Stimulated activated CD4-positive, alpha-beta T cell treated with anti-CD3 and anti-CD28 coated beads, Interleukin-1b, Interleukin-23, amount 100 ng/mL, for 4 hours (primary cell): Measurements from ENCODE around the gene IL6.
"Not testable (repeated sequence)": the region's sequence is repeated elsewhere in the genome, so short reads cannot be mapped to it uniquely, and the experiment has no call there.

Experiments used
- DNase-seq, 2 donors: peaks; one replicate each; pipeline ENCODE4 v3.0.0-alpha.2; 2020; ENCODE audit warnings: low read depth in 2 of 2

Gene IL6

GRCh38 chr7:22726907-22727713, at the start of gene IL6:
IL6 (plus strand) TSS chr7:22727200; CDS start chr7:22727263, 63 bp downstream.
- peak in 1 of 2 donors; percentile 8 for DNase-seq

GRCh38 chr7:22677263-22677662, 49.7 kb upstream of the IL6 start:
- not testable (repeated sequence) for DNase-seq

DNA sequence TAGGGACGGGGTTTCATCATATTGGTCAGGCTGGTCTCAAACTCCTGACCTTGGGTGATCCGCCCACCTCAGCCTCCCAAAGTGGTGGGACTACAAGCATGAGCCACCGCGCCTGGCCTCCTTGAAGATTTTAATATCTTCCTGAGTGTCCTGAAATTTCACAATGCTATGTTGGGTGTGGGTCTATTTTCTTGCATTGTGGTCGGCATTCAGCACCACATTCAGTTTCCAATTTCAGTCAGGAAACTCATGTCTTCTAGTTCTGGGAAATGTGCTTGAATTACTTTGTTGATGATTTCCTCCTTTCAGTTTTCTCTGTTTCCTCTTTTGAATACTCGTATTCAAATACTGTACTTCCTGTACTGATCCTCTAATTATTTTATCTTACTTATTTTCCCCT, 49.3 kb upstream of the IL6 start:
- no peak for DNase-seq

DNA sequence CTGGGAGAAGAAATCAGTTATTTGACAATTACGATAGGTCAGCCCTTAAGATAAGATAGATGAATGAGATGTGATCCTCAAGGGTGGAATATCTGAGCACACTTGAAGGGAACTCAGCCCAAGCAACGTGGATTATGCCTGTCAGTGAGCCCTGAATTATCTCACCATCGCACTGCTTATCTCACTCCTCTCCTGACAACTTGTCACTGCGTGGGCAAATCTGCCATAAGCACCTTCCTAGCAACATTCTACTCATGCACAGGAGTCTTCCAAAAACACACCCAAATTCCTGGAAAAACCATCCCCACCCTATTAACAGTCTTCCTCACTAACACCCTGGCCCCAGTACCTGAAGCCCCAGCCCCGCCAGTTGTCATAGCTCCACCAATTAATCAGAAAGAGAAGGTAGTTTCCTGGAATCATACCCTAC, 46.5 kb upstream of the IL6 start:
- no peak for DNase-seq

DNA sequence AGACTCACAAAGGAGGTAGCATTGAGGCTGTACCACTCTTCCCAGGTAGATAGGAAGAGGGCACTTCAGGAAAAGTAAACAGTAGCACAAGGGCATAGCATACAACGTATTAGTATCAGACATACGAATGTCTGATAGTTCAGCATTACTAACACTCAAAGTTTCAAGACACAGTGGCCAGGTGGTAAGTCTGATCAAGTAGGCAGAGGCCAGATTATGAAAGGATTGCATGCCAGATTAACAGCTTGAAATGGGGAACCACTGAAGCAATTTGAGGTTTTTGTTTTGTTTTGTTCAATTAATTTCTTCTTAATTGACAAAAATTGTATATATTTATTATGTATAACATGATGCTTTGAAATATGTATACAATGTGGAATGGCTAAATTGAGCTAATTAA, 45.7 kb upstream of the IL6 start:
- DNase-seq = no peak

- no peak for DNase-seq
These were observed 44.9 kb upstream of the IL6 start for GRCh38 chr7:22681852-22682657.

DNA sequence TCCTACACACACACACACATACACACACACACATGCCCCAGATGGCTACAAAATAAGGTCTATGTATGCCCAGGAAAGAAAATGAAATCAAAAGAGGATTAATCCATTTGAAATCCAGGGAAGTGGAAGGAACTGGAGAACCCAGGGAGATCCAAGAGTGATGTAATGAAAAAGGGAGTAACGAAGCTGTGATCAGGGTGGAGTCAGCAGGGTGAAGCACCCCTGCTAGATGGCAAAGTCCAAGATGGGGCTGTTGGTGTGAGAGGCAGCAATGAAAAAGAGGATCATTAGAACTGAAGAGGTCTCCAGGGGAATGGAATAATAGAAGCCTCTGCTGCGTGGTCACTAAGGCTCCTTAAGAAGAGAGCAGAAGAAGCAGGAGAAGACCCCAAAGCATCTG, 43.6 kb upstream of the IL6 start:
- DNase-seq = no peak

- no peak for DNase-seq
These were observed 40.4 kb upstream of the IL6 start for GRCh38 chr7:22686620-22687019.

- no peak for DNase-seq
These were observed 38.9 kb upstream of the IL6 start for GRCh38 chr7:22688084-22688483.

DNA sequence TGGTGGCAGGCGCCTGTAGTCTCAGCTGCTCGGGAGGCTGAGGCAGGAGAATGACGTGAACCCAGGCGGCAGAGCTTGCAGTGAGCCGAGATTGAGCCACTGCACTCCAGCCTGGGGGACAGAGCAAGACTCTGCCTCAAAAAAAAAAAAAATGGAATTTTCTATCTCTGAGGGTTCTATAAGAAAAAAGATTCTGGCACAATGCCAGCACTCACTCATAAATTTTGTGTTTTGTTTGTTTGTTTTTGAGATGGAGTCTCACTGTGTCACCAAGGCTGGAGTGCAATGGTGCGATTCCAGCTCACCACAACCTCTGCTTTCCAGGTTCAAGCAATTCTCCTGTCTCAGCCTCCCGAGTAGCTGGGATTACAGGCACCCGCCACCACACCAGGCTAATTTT, 38.1 kb upstream of the IL6 start:
- not testable (repeated sequence) for DNase-seq

DNA sequence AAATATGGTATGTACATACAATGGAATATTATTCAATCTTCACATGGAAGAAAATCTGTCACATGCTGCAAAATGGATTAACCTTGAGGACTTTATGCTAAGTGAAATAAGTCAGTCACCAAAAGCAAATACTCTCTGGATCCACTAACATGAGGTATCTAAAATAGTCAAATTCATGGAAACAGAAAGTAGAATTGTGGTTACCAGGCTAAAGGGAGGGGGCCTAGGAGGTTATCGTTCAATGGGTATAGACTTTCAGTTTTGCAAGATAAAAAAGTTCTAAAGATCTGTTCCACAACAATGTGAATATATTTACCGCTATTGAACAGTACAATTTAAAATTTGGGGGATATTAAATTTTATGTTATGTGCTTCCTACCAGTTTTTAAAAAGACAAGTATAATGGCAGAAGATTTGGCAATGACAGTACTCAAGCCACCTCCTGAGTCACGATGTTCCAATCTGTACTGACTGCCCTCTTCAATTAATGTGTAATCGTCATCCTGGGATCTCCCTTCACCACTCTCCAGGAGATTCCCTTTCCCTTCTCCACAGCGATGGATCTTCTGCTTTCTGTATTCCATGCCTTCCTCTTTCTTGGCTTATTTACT, 32.3 kb upstream of the IL6 start:
- no peak for DNase-seq

DNA sequence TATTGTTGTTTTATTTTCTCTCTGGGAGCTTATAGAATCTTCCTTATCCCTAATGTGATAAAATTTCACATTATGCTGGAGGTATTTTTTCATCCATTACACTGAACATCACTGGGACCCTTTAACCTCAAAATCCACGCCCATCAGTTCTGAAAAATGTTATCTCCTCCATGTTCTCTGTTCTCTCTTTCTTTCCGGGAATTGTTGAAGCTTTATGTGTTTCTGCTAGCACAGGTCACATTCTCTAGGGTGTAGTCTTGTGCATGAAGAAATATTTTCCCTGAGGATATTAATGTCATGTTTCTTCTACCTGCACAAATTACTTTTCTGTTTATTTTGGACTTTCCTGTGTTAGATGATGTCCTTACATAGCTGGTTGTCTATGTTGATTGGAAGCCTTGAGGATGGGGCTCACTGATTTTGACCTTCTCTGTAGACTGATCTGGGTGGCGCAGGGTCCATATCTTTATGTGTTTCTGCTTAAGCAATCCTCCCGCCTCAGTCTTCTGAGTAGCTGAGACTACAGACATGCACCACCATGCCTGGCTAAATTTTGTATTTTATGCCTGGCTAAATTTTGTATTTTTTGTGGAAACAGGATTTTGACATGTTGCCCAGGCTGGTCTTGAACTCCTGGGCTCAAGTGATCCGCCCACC, 31.4 kb upstream of the IL6 start:
- DNase-seq = no peak

- no peak for DNase-seq
These were observed 30.3 kb upstream of the IL6 start for GRCh38 chr7:22696541-22697228.

- DNase-seq = no peak
These were observed 29.6 kb upstream of the IL6 start for GRCh38 chr7:22697322-22697859.

DNA sequence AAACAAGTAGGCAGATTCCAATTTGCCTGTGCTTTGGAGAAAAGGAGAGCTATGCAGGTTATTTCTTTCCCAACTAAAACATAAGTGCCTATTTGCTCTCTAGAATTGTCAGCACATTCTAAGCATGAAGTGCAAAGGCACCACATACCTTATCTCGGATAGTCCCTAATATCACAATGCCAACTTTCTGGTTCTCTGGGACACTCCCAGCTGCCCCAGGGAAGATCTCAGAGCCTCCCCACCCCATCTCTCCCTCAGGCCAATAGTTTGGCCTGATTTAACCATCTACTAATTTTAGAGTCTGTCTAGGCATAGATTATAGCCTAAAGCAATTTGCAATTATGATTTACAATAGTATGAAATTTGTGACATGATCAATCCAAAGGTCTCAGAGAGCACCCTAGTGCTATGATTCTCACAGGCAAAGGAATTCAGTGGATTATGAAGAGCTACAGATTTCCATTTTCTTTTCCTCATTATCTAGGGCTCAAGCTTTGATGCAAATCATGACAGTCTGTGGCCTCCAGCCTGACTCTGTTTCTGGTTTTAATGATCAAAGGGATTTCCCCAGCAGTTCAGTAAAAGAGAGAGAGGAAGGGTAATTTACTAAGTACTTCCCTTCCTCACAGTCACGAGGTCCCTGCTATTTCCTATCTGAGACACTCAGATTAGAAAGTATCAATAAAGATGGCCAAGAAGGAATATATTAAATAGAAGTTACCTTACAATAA, 29.0 kb upstream of the IL6 start:
- DNase-seq = no peak

GRCh38 chr7:22698767-22699166, 28.2 kb upstream of the IL6 start:
- DNase-seq = no peak

DNA sequence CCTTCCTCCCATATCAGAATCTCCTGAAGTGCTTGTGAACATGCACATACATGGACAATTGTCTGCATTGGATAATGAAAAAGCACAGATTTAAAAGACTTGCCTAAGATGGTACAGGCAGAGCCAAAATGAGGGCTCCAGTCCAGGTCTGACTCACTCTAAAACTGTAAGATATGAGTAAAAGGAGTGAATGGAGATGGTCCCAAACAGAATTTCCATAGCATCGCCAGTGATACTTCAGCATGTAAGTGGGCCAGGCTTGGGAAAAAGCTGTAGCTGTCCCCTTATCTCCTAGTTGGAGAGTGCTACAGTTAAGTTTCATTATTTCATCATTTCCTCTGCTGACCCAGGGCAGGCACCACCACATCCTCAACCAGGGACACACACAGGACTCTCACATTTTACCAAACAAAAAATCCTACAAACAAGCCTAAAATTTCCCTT, 26.4 kb upstream of the IL6 start:
- no peak for DNase-seq

- DNase-seq = no peak
These were observed 24.5 kb upstream of the IL6 start for GRCh38 chr7:22702516-22702915.

- not testable (repeated sequence) for DNase-seq
These were observed 23.7 kb upstream of the IL6 start for GRCh38 chr7:22703107-22703855.
